AG09319 (cell line): ENCODE data around the gene PTPRD.

Experiments
- DNase-seq: peaks from one replicate; pipeline ENCODE4 v3.0.0-alpha.2; 2010; ENCODE audit warnings: low read depth; ENCODE audit errors: extremely low read depth
- TF ChIP-seq, protein P1 (sequence below): IDR thresholded peaks from 2 replicates; pipeline ENCODE4 v1.5.1; 2011; ENCODE audit warnings: low read depth, mild to moderate bottlenecking, inconsistent platforms, low read length, moderate library complexity

PTPRD gene

DNA sequence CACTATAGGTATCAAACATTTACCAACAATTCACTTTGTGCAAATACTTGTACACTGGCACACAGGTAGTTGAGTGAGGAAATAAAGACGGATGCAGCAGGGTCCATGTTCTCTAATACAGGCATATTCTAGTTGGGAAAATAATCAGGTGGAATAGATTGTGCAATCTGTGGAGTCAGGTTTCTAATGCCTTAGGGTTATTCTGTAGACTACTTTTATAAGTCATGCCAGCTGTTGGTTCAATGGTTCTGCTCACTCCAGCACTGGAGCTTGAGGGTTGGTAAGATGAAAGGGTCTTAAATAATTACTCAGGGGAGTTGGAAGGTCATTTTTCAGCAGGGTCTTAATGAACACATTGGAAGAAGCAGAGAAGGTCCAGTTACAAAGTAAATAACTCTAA, 2123.0 kb downstream of the PTPRD start:
- DNase-seq: no peak
- TF ChIP-seq, protein P1, sequence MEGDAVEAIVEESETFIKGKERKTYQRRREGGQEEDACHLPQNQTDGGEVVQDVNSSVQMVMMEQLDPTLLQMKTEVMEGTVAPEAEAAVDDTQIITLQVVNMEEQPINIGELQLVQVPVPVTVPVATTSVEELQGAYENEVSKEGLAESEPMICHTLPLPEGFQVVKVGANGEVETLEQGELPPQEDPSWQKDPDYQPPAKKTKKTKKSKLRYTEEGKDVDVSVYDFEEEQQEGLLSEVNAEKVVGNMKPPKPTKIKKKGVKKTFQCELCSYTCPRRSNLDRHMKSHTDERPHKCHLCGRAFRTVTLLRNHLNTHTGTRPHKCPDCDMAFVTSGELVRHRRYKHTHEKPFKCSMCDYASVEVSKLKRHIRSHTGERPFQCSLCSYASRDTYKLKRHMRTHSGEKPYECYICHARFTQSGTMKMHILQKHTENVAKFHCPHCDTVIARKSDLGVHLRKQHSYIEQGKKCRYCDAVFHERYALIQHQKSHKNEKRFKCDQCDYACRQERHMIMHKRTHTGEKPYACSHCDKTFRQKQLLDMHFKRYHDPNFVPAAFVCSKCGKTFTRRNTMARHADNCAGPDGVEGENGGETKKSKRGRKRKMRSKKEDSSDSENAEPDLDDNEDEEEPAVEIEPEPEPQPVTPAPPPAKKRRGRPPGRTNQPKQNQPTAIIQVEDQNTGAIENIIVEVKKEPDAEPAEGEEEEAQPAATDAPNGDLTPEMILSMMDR: no peak

DNA sequence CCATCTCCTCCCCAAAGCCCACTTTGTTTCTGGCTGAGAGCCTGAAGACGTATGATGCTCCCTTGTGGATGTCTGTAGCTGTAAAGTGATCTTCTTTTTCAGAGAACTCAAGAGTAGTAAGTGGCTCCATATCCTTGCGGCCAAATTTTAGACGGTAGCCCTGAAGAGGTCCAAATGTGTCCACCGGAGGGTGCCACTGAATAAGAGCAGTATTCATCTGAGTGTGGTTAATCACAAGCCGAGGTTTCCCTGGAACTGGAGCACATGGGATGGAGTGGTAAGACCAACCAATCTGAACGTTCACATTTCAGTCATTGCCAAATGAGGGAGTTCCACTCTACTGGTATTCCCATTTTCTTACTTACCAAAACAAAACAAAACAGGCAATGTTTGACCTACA, 2126.7 kb downstream of the PTPRD start:
- TF ChIP-seq, protein P1: no peak; the same call in none of the 2 replicates
- DNase-seq: no peak

GRCh38 chr9:8484597-8485191, 2128.1 kb downstream of the PTPRD start:
- no peak for DNase-seq
- TF ChIP-seq, protein P1: no peak

DNA sequence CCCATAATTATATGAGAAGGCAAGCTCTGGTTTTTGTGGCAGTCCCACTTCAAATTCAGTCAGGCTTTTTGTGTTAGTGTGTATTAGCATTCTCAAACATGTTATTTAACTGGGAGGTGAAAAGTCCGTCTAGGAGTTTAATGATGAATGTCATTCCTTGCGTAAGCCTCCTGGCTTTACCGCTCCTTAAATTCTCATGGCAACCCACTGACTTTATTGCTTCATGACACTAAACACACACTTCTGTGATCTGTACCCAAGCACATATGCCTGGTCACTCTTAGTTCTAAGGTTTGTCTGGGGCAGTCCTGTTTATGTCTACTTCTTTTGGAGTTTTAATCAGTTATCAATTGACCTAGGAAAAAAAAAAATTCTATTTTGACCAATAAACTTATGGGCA, 2135.4 kb downstream of the PTPRD start:
- no peak for DNase-seq
- TF ChIP-seq, protein P1: no peak

DNA sequence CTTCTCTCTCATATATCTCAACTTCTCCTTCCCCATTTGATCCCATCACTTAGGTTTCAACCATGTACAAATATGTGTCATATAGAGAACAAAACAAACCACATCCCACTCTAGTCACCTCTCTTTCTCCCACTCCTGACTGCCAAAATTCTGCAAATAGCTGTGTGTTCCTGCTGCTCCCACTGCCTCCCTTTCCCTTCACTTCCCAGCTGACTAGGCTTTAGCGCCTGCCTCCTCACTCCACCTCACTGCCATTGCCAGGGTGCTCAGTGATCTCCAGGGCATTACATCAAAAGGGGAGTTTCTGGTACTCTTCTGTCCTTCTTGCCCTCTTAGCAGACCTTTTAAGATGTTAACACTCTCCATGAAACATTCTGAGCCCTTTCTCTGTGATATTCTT, 2137.9 kb downstream of the PTPRD start:
- TF ChIP-seq, protein P1: no peak
- DNase-seq: no peak

DNA sequence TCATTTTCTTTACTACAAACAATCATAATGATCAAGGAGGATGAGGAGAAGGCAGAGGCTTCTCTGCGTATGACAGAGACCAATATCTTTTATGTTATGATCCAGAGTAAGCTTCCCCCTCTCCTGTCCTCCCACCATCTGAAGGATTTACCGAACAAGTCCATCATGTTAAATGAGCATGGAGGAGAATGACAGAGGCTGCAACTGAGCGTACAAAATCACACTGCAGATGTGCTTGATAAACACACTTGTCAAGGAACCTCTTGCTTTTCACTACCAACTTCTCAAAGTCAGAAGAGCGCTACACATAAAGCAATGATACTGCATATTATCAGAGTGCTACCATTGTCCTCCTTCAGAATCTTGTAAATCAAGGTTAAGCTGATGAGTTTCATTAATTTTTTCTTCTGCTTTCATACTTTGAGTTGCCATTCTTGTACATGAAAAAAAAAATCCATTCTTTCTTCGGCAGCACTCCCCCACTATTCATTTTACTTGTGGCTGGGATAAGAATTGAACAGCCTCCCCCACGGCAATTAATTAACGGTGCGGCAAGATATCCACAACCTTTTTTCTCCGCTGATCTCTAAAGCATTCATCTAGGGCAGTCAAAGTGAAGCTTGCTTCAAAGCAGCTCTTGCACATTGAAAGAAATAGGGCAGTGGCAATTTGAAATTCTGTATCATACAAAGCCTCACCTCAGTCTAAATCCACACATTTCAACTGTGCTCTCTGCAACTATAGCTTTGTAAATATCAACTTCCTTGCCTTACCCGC, 2139.4 kb downstream of the PTPRD start:
- no peak for DNase-seq
- TF ChIP-seq, protein P1: no peak

GRCh38 chr9:8468045-8468637, 2144.7 kb downstream of the PTPRD start:
- TF ChIP-seq, protein P1: no peak
- no peak for DNase-seq
